ENCODE results near the gene AOPEP.

AOPEP gene

DNA sequence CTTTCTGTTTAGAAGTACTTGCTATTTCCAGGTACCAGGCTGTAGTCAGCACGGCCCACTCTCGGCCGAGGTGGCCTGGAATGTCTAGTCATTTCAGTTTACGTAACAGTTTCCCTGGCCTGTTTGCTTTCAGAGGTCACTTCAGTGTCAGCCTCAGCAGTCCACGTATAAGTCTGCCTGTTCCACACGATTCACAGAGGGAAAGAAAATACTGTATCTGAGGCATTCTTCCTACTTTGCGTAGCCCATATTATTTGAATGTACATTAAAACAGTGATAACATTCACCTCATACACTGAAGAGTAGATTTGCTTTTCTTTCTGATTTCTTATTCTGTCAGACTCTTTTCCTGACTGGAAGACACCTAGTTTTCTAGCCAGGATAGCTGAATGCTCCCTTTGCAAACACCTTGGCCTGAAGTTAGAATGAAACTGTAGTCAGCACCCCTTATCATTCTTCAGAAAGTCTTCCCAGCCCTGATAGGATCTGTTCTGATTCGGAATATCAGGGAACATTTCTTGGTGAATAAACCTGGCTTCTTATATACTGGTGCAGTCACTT is 140.9 kb downstream of the AOPEP start:
- in situ Hi-C loops (cut with HindIII; ENCODE audit: low pct_ligation_motif_present, low sequenced_read_pairs), result no loop called here
- peak overlapping the region; percentile 9 for H3K4me3 ChIP-seq (ENCODE audit: low read depth, low read length)
- no peaks in the 10 kb centered on the region for H3K36me3 ChIP-seq (replicated peaks)
- H3K27ac ChIP-seq, result peak overlapping the region; percentile 99
- no peaks in the 10 kb centered on the region for H3K27me3 ChIP-seq (replicated peaks)
- peak; percentile 98 for DNase-seq
- no peak for TF ChIP-seq CTCF (IDR thresholded peaks at IDR 0.05; ENCODE audit: low read depth, low read length, missing control alignments)

DNA sequence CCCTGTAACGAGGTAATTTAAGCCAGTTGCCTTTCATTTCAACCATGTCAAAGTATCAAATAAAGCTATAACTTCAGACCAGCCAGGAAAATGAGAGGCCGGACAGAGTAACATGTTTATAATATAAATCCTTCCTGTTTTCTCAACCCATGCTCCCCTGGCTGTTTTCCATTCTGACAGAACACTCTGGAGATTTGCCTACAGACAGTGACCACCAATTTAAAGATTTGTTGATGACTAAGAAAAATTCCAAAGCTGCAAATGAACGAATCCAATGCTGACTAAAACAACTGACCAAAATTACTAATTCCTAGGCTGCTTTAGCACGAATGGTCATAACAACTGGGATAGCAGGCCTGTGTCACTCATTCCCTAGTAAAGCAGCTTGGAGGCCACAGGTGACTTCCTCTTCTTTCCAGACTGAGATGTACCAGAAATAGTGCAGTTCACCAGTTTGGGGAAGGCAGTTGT is 141.4 kb downstream of the AOPEP start:
- DNase-seq, result peak; percentile 91

GRCh38 chr9:94868464-94868863 is 142.0 kb downstream of the AOPEP start:
- no peaks in the 10 kb centered on the region for H3K36me3 ChIP-seq (replicated peaks)
- in situ Hi-C loops (cut with HindIII; ENCODE audit: low pct_ligation_motif_present, low sequenced_read_pairs), result no loop called here
- no peak for TF ChIP-seq CTCF (IDR thresholded peaks at IDR 0.05; ENCODE audit: low read depth, low read length, missing control alignments)
- no peak overlapping the region for H3K4me3 ChIP-seq (ENCODE audit: low read depth, low read length)
- peak overlapping the region; percentile 99 for H3K27ac ChIP-seq
- no peaks in the 10 kb centered on the region for H3K27me3 ChIP-seq (replicated peaks)
- no peak for DNase-seq

More for the DNA sequence above, 141.4 kb downstream of the AOPEP start:
- H3K36me3 ChIP-seq (replicated peaks), result no peaks in the 10 kb centered on the region
- peak overlapping the region; percentile 99 for H3K27ac ChIP-seq
- TF ChIP-seq CTCF (IDR thresholded peaks at IDR 0.05; ENCODE audit: low read depth, low read length, missing control alignments), result no peak
- no peaks in the 10 kb centered on the region for H3K27me3 ChIP-seq (replicated peaks)
- peak overlapping the region; percentile 9 for H3K4me3 ChIP-seq (ENCODE audit: low read depth, low read length)
- in situ Hi-C loops (cut with HindIII; ENCODE audit: low pct_ligation_motif_present, low sequenced_read_pairs), result no loop called here

DNA sequence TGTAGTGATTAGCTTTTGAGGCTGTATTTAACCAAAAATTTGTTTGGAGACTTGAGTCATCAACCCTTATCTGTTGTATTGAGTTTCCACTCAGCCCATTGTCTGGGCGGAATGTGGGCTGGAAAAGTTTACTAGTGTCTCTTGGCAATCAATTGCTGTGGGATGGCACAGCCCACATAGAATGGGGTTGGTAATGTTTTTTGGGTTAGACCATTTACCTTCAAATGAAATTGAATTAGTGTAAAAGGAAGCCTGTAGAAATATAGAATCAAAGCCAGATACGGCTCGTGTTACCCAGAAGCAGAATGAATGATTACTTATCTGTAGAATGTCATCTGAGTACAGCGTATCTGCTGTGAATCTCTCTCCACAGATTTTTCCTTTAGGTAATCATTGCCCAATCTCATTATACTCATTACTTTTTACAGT is 142.9 kb downstream of the AOPEP start:
- no peaks in the 10 kb centered on the region for H3K27me3 ChIP-seq (replicated peaks)
- no peaks in the 10 kb centered on the region for H3K36me3 ChIP-seq (replicated peaks)
- H3K27ac ChIP-seq, result peak overlapping the region; percentile 99
- no peak overlapping the region for H3K4me3 ChIP-seq (ENCODE audit: low read depth, low read length)
- TF ChIP-seq CTCF (IDR thresholded peaks at IDR 0.05; ENCODE audit: low read depth, low read length, missing control alignments), result no peak
- in situ Hi-C loops (cut with HindIII; ENCODE audit: low pct_ligation_motif_present, low sequenced_read_pairs), result no loop called here
- peak; percentile 72 for DNase-seq

- DNase-seq, result no peak
- in situ Hi-C loops (cut with HindIII; ENCODE audit: low pct_ligation_motif_present, low sequenced_read_pairs), result no loop called here
- no peak overlapping the region for H3K4me3 ChIP-seq (ENCODE audit: low read depth, low read length)
- no peak for TF ChIP-seq CTCF (IDR thresholded peaks at IDR 0.05; ENCODE audit: low read depth, low read length, missing control alignments)
- H3K27ac ChIP-seq, result no peak overlapping the region
- no peaks in the 10 kb centered on the region for H3K27me3 ChIP-seq (replicated peaks)
- H3K36me3 ChIP-seq (replicated peaks), result no peaks in the 10 kb centered on the region
Observed at GRCh38 chr9:94870465-94870792, 143.9 kb downstream of the AOPEP start.

Data from brain microvascular endothelial cell (primary cell).